Measurements from ENCODE around the gene CYP27A1.

The CYP27A1 gene

GRCh38 chr2:218856167-218856895 lies 74.4 kb downstream of the CYP27A1 start:
- no peak for FAIRE-seq
- DNase-seq (ENCODE audit: insufficient read length, low spot score): no peak

GRCh38 chr2:218856896-218857243 lies 74.9 kb downstream of the CYP27A1 start:
- no peak for FAIRE-seq
- DNase-seq (ENCODE audit: insufficient read length, low spot score): no peak

- peak; percentile 4 for FAIRE-seq
- no peak for DNase-seq (ENCODE audit: insufficient read length, low spot score)
These were observed 75.6 kb downstream of the CYP27A1 start for GRCh38 chr2:218857371-218858137.

- DNase-seq (ENCODE audit: insufficient read length, low spot score) (no peak), FAIRE-seq (peak; percentile 9)
These were observed 76.1 kb downstream of the CYP27A1 start for GRCh38 chr2:218858138-218858445.

- DNase-seq (ENCODE audit: insufficient read length, low spot score) (no peak), FAIRE-seq (no peak)
These were observed 77.0 kb downstream of the CYP27A1 start for GRCh38 chr2:218858671-218859555.

GRCh38 chr2:218859556-218859987 lies 77.6 kb downstream of the CYP27A1 start, which contains the start of gene WNT6:
WNT6 (plus strand) TSS chr2:218859805; CDS start chr2:218860038, 233 bp downstream.
- DNase-seq (ENCODE audit: insufficient read length, low spot score): no peak
- no peak for FAIRE-seq

GRCh38 chr2:218859988-218860831 lies 78.3 kb downstream of the CYP27A1 start:
- FAIRE-seq (no peak), DNase-seq (ENCODE audit: insufficient read length, low spot score) (no peak)

GRCh38 chr2:218860950-218861381 lies 79.0 kb downstream of the CYP27A1 start:
- DNase-seq (ENCODE audit: insufficient read length, low spot score) (peak; percentile 56), FAIRE-seq (peak; percentile 78)

GRCh38 chr2:218861645-218862318 lies 79.8 kb downstream of the CYP27A1 start:
- DNase-seq (ENCODE audit: insufficient read length, low spot score): no peak
- FAIRE-seq: no peak

- FAIRE-seq (no peak), DNase-seq (ENCODE audit: insufficient read length, low spot score) (no peak)
These were observed 81.1 kb downstream of the CYP27A1 start for GRCh38 chr2:218863021-218863520.

Measured in HTR-8/SVneo (cell line).